ENCODE data around the gene VSTM2B.
A peak's percentile ranks its signal among the peaks of the same experiment; 100 is the strongest.

The VSTM2B gene

GRCh38 chr19:29515233-29515619 lies 10.6 kb upstream of the VSTM2B start:
- DNase-seq (ENCODE audit: low read depth, low spot score), result no peak

- no peak for DNase-seq (ENCODE audit: low read depth, low spot score)
Observed at GRCh38 chr19:29515706-29516357, 10.0 kb upstream of the VSTM2B start.

GRCh38 chr19:29516358-29516725 lies 9.5 kb upstream of the VSTM2B start:
- DNase-seq (ENCODE audit: low read depth, low spot score), result no peak

- DNase-seq (ENCODE audit: low read depth, low spot score), result no peak
Observed at GRCh38 chr19:29516821-29517395, 8.9 kb upstream of the VSTM2B start.

GRCh38 chr19:29517412-29517811 lies 8.4 kb upstream of the VSTM2B start:
- no peak for DNase-seq (ENCODE audit: low read depth, low spot score)

GRCh38 chr19:29517946-29518345 lies 7.8 kb upstream of the VSTM2B start:
- DNase-seq (ENCODE audit: low read depth, low spot score), result no peak

GRCh38 chr19:29519146-29519545 lies 6.6 kb upstream of the VSTM2B start:
- no peak for DNase-seq (ENCODE audit: low read depth, low spot score)

- no peak for DNase-seq (ENCODE audit: low read depth, low spot score)
Observed at GRCh38 chr19:29519931-29520330, 5.9 kb upstream of the VSTM2B start.

GRCh38 chr19:29520390-29520789 lies 5.4 kb upstream of the VSTM2B start:
- DNase-seq (ENCODE audit: low read depth, low spot score), result no peak

- DNase-seq (ENCODE audit: low read depth, low spot score), result no peak
Observed at GRCh38 chr19:29521291-29522075, 4.3 kb upstream of the VSTM2B start.

GRCh38 chr19:29523568-29523967 lies 2.2 kb upstream of the VSTM2B start:
- no peak for DNase-seq (ENCODE audit: low read depth, low spot score)

- DNase-seq (ENCODE audit: low read depth, low spot score), result no peak
Observed at GRCh38 chr19:29524201-29524911, 1.4 kb upstream of the VSTM2B start.

- DNase-seq (ENCODE audit: low read depth, low spot score), result no peak
Observed at GRCh38 chr19:29524912-29525831, 622 bp upstream of the VSTM2B start.

- DNase-seq (ENCODE audit: low read depth, low spot score), result no peak
Observed at GRCh38 chr19:29526730-29527499, 1.1 kb downstream of the VSTM2B start.

GRCh38 chr19:29527500-29528328 lies 1.9 kb downstream of the VSTM2B start:
- DNase-seq (ENCODE audit: low read depth, low spot score), result no peak

- peak; percentile 4 for DNase-seq (ENCODE audit: low read depth, low spot score)
Observed at GRCh38 chr19:29528350-29528945, 2.7 kb downstream of the VSTM2B start.

- DNase-seq (ENCODE audit: low read depth, low spot score), result no peak
Observed at GRCh38 chr19:29528946-29529645, 3.3 kb downstream of the VSTM2B start.
